HG02642 (cell line): ENCODE results near the gene CDC42SE2.

Experiments
- ATAC-seq: cut with Tn5 transposase; IDR thresholded peaks from one replicate; pipeline ENCODE4 v1.9.1; 2021; ENCODE audit warnings: mild to moderate bottlenecking; ENCODE audit not compliant: unreplicated experiment, poor library complexity

Gene CDC42SE2, protein sequence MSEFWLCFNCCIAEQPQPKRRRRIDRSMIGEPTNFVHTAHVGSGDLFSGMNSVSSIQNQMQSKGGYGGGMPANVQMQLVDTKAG

DNA sequence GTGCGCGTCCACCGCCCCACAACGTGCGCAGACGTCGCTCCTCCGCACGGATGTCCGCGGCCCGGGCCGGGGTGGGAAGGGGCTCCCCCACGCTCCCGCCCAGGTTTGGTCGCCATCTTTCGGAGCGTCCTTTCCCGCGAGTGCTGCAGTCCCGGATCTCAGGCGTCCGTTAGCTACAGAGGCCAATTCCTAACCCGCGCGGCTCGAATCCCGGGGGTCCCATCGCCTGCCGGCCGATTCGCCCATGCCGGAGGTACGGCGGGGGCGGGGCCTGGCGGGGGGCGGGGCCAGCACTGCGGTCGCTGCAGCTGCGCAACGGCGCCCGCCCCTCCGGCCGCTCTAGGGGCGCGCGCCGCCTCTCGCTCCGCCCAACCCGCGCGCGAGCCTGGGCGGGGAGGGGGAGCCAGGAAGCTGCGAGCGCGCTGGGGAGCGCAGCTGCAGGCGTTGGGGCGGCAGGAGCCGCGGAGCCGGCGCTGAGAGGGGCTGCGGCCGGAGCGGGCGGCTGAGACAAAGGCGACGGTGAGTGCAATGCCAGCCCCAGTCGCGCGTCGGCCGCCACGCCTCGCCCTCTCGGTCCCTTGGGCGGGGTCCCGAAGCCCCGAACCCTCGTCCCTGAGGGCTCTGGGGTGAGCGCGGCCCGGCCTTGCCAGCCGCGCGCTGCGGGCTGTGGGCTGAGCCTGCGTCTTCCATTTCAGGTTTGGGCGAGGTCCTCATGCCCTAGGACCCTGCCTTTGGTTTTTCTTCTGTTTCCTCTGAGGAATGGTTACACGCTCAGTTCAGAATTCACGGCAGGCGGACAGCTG, at the start of gene CDC42SE2:
Gene CDC42SE2 (plus strand): TSS at position 406 of the 803 bp plus-strand sequence. CDS start 95,441 bp downstream, outside the sequence.
- ATAC-seq, result peak; percentile 90

DNA sequence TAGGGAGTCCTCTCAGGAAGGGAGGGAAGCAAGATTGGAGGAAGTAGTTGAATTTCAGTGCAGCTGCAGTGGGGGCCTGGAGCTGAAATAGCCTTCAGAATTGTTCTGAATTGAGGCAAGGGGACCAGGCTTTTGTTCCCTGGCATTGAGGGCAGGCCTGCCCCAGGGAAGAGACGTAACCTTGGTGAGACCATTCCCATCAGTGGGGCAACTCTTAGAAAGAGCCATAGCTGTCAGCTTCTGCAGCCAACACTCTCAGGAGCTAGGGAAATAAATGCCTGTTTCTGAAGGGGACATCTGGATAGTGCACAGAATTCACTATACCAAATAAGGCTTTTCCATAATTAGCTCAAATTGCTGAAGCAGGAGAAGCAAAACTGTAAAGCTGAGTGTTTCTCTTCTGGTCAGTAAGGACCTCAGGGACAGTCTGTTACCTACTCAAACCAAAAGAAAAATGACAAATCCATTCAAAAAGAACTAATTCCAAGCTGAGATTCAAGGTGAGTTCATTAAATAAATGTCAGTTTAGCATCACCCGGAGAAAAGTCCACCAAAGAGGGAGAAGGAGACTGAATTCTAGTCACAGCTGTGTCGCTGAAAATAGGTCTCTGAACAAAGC, 49.1 kb upstream of the CDC42SE2 start:
- no peak for ATAC-seq

DNA sequence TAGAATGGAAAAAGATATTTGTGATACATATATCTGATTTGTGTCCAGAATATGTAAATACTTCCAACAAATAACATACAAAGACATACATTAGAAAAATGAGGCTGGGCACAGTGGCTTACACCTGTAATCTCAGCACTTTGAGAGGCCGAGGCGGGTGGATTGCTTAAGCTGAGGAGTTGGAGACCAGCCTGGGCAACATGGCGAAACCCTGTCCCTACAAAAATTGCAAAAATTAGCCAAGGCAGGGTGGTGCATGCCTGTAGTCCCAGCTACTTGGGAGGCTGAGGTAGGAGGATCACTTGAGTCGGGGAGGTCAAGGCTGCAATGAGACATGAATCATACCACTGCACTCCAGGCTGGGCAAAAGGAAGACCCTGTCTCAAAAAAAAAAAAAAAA, 46.1 kb upstream of the CDC42SE2 start:
- ATAC-seq, result no peak

DNA sequence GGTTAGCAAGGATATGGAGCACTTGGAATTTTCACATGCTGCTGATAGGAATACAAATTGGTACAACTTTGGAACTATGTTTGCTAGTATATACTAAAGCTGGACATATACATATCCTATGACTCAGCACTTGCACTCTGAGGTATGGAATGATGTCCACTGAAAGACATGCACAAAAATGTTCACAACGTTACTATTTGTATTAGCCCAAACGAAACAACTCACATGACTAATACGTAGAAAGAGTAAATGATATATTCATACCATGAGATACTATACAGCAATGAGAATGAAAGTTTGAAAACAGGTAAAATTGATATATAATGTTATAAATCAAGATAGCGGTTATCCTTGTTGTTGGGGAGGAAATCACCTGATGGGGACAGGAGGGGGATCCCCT, 45.5 kb upstream of the CDC42SE2 start:
- peak; percentile 58 for ATAC-seq

DNA sequence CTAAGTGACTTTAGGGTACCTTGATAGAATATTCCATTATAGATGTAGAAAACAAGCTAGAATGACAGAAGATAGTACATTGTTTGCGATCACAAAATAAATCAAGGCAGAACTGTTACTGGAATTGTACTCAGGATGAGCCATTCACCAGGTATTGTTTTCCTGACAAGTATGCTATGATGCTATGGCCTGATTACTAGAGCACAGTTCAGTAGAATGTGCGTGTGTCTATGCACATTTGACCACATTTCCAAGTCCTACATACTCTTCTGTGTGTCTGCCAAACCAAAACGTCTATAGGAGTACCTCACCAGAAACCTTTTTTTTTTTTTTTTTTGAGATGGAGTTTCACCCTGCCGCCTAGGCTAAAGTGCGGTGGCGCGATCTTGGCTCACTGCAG, 43.3 kb upstream of the CDC42SE2 start:
- no peak for ATAC-seq

DNA sequence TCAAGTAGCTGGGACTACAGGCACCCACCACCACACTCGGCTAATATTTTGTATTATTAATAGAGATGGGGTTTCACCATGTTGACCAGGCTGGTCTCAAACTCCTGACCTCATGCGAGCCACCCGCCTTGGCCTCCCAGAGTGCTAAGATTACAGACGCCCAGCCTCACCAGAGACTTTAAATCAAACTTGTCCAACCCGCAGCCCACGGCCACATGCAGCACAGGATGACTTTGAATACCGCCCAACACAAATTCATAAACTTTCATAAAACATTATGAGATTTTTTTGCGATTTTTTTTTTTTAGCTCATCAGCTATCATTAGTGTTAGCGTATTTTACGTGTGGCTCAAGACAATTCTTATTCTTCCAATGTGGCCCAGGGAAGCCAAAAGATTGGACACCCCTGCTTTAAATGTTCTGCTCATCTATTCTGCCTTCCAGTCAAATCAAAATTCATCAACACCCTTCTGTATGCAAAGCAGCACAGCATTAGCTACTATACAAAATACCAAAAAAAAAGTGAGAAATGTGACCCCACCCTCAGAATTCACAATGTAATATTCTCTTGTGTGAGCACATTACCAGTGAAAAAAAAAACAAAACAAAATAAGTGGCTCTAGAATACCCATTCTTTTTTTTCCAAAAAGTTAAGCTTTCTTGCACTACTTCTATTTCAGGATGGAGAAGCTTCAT, 42.7 kb upstream of the CDC42SE2 start:
- ATAC-seq, result no peak

DNA sequence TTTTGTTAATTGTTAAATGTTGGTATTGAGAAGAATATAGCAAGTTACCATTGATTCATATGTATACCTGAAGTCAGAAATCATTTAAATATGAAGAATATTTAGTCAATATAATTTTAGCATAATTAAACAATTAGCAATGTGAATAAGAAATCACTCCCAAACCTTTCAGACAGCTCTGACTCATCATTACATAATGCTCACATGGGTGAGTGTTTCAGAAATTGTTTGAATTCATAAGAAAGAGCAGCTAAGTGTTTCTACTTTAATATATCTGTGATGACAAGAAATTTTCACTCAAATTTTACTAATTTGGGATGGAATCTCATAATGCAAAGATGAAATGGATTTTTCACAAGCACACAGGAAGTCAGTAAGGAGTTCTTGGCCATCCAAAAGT, 42.0 kb upstream of the CDC42SE2 start:
- no peak for ATAC-seq

DNA sequence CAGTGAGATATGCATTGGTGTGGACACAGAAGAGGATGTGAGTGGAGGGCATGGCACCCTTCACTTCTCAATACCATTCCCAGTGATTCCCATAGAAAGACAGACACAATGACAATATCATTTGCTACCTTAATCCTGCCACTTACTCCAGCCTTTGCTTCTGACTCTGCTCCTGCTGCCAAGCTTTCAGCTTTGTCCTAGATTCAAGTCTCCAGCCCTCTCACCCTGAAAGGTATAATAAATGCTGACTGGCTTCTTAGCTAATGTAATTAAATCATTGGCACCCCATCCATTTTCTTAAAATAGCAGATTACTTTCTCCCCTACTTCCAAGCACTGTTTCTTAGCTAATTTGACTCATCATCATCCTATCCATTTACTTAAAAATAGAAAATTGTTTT, 41.1 kb upstream of the CDC42SE2 start:
- ATAC-seq, result no peak

DNA sequence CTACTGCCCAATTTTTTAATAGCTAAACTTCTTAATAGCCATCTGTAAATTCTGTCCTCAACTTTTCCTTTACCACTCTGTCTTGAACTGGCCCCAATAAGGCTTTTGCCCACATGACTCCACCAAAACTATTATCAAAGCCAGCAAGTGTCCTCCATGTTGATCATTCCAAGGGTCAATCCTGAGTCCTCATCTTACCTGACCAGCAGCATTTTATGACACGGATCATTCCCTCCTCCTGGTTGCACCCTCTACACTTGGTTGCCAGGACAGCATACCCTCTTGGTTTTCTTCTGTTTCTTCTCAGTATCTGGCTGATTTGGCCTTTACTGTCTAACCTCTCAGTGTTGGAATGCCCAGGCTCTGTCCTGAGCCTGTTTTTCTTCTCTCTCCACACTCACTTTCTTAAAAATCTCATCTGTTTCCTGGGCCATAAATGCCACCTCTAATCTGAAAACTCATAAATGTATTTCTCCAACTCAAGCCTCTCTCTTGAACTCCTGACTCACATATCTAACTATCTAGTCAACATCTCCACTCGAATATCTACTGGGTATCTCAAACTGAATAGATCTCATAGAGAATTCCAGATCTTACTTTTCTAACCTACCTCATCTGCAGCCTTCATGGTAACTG, 40.0 kb upstream of the CDC42SE2 start:
- no peak for ATAC-seq

DNA sequence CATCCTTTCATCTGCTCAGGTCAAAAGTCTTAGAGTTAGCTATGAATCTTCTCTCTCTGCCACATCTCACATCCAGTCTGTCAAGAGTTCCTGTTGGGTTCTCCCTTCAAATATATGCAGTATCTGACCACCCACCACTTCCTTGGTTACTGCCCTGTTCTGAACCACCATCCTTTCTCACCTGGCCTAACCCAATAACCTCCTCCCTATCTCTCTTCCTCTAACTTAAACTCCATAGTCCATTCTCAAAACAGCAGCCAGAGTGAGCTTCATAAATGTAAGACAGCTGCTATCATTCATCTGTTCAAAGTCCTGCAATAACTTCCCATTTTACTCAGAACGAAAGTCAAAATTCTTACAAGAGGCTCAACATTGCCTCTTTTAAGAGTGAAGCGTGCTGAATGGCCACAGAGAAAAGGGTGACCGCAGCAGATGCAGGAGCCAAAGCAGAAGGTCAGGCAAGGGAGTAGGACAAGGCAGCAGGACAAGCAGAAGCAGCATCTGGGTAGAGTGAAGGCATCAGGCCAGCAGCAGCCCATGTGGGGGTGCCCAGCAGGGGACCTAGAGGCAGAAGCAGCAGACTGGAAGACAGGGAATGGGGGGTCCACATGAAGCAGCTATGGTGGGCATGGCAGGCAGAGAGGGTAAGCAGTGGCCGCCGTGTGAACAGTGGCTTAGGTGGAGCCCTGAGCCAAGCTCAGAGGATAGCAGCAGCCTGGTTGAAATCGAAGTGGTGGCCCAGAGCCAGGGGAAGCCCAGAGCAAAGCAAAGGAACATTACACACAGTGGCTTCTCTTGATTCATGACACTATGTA, 39.3 kb upstream of the CDC42SE2 start:
- ATAC-seq, result peak; percentile 82

DNA sequence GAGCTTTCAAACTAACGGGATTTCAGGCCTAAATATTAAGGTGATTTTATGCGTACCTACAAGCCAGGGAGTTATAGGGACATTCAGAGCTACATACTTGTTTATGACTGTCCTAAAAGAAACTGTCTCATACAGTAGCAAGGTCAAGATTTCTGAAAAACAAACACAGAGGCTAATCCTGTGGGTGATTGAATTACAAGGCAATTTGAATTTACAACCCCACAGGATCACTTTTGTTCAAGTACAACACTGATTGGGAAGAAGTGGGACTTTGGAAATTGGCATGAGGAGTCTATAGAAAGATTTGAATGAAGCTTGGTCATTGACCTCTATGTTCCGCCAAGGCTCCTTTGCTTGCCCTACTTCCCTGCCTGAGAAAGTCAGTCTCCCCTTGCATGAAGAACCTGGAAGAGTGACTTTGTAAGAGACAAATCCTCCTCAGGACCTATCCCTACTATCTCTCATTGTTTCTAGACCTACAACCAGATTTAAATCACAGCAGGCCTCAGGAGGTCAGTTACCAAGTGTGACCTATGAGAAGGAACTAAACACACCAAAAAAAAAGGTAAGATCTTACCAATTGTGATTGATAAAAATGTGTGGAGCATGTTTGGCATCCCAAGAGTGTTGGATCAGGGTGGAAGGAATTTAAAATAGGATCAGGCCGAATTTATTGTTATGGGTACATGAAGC, 38.4 kb upstream of the CDC42SE2 start:
- no peak for ATAC-seq

DNA sequence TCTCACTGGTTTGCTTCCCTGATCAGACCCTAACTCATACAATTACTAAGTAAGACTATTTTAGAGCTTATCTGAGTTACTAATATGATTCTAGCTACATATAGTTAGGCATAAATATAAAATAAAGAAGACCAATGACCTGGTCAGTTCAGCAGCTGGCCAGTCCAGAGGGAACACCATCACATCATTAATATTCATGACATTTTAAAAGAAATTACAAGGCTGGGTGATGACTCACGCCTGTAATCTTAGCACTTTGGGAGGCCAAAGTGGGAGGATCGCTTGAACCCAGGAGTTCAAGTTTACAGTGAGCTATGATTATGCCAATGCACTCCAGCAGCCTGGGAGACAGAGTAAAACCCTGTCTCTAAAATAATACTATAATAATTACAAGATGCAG, 37.0 kb upstream of the CDC42SE2 start:
- no peak for ATAC-seq

DNA sequence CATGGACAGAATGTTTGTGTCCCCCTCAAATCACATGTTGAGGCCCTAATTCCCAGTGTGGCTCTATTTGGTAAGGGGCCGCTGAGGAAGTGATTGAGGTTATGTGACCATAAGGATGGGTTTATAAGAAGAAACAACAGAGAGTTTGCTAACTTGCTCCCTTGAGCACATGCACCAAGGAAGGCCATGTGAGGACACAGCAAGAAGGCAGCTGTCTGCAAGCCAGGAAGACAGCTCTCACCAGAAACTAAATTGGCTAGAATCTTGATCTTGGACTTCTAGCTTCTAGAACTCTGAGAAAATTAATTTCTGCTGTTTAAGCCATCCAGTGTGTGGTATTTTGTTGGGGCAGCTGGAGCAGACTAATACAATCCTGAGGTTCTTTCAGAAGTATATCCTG, 35.2 kb upstream of the CDC42SE2 start:
- ATAC-seq, result no peak

DNA sequence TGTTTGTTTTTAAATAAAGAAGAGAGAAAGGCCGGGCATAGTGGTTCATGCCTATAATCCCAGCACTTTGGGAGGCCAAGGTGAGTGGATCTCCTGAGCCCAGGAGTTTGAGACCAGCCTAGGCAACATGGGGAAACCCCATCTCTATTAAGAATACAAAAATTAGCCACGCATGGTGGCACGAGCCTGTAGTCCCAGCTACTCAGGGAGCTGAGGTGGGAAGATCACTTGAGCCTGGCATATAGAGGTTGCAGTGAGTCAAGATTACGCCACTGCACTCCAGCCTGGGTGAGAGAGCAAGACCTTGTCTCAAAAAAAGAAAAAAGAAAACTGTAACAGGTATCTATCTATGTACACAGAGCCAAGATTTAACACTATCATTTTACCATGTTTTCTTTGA, 34.2 kb upstream of the CDC42SE2 start:
- ATAC-seq, result no peak

DNA sequence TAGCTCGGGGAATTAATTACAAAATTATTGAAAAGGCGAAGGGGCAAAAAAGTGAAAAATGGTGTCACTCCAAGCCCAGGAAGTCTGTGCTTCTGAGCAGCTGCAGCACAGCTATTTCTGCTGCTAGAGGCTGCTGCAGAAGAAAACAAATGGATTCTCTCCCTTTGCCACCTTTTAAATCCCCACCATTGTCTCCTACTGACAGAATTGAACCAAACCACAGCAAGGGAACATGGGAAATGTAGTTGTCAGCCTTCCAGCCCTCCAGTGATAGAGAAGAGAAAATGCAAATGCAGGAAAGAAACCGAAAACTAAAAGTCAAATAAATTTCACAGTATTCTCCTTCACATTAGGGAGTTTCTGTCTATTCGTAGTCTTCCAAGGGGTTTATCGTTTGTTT, 33.4 kb upstream of the CDC42SE2 start:
- ATAC-seq, result peak; percentile 60

DNA sequence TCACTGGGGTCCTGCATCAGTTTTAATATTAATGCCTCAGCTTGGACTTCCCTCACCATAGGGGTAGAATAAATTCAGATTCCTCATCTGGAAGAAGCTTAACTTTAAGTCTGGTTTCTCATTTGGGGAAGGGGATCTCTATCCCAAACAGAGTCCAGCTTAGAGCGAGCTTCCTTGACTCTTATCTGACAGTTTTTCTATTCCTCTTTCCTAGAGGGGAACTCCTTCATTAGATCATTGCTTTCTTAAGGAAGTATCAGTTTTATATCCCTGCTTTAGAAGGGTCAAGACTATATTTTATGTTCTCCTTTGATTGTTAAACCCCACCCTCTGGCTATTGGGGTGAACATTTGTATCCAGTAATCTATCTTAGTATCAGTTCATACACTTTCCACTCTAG, 24.2 kb upstream of the CDC42SE2 start:
- ATAC-seq, result no peak

DNA sequence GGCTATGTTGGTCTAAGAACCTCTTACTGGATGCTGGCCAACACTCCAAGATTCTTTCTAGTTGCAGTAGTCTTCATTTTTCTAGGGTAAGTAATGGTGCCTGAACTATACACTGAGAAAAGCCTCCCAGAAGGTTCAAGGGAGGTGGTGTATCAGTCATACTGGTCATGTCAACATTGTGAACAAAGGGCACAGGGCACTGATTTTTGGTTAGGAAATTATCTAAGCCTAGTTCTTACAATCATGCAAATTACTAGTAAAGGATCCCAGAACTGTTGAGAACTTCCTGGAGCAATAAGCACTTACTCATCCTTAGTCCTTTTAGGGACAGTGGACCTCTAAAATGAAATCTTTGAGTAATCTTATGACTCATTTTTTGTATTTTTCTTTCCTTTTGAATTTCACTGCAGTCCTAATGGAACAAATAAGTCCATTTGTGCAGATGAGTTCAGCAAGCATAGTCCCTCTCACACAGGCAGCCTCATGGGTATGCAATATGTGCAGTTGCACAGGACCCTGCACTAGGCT, 21.1 kb upstream of the CDC42SE2 start:
- ATAC-seq, result no peak

DNA sequence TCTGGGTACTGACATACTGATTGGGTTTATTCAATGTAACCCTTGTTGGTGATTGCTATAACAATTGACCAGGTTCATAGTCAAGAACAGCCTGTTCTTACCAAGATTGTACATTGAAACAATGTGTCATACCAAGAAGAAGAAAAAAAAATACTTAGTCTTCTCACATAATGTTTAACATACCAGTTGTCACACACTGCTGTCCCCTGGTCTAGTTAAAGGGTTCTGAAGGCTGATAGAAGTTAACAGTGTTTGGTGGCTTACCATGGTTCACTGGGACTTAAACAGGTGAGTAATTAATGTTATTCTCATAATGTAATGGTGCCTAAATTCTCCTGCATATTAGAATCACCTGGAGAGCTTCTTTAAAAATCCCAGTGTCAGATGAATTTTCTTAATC, 18.5 kb upstream of the CDC42SE2 start:
- peak; percentile 51 for ATAC-seq

DNA sequence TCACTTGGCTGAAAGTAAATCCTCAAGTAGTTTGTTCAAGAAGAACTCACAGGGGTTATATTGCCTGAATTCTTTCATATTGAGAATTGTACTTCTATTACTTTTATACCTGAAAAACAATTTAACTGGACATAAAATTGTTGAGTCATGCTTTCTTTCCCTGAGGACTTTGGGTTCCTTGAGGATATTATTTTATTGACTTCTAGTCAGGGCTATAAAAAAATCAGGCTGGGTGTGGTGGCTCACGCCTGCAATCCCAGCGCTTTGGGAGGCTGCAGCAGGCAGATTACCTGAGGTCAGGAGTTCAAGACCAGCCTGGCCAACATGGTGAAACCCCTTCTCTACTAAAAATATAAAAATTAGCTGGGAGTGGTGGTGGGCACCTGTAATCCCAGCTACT, 17.9 kb upstream of the CDC42SE2 start:
- no peak for ATAC-seq
